ENCODE measurements around the gene MATN4.

The MATN4 gene

DNA sequence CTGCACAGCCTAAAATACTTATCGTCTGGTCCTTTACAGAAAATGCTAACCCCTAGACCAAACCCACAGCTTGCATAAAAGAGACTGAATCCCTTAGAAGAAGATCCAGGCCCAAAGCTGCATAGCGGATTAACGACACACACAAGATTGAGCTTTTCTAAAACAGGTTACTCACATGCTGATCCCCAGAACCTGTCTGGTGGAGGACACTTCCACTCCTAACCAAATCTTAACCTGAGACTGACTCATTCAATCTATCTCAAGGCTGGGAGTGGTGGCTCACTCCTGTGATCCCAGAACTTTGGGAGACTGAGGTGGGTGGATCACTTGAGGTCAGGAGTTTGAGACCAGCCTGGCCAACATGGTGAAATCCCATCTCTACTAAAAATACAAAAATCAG lies 50.9 kb downstream of the MATN4 start:
- in situ Hi-C loops (cut with HindIII; ENCODE audit: low sequenced_read_pairs) = no loop called here

DNA sequence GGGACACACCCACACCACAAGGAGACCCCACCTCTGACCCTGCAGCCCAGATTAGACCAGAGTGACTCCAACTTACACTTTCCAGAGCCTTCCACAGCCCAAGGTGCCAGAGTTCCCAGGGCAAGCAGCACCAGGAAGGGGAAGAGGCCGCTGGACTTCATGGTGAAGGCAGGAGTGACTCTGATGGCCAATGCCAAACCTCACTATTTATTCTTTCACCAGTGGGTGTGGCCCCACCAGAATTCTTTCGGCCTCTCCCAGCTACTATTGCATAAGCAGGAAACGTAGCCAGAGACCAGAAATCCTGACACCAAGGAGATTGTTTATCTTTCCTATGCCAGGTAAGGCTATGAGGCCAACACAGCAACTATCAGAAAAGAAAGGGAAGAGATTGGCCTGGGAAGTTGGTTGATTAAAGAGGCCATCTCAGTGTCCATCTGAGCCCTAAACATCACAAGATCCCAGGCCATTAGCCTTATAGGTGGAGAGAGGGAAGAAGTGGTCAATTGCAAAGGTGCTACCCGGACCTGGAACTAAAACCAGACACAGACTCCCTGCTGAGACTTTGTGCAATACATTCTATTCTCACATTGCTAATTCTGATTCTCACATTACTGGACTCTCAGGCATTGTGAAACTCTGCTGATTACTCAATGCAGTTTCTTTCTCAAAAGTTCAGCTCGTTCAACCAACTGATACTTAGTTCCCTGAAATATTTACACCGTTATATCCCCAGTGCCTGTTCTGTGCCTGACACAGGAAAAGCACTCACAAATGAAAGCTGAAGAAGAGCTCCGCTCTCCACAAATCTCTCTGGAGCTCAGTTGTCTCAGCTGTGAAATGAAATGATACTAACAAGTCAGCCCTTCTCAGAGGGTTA lies 53.5 kb downstream of the MATN4 start, which contains the start of gene SLPI:
TSS of gene SLPI (minus strand) at position 182 of the 880 bp plus-strand sequence. CDS start at position 161, 21 bp downstream.
- in situ Hi-C loops (cut with HindIII; ENCODE audit: low sequenced_read_pairs) = no loop called here

DNA sequence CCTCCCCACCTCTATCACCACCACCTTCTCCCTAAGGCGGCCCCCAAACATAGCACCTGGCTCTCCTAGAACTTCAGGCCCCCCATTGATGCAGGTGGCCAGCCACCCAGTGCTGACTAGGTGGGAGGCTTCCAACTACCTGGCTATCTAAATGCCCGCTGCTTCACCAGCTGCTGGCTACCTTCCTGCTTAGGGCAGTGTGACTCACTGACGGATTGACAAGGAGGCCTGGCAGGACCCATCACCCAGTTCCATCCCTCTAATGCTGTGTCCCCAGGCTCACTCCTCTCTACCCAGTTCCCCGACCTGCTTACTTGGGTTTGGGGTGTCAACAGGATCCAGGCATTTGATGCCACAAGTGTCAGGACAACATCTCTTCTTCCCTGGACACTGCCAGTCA lies 54.8 kb downstream of the MATN4 start:
- in situ Hi-C loops (cut with HindIII; ENCODE audit: low sequenced_read_pairs) = no loop called here

DNA sequence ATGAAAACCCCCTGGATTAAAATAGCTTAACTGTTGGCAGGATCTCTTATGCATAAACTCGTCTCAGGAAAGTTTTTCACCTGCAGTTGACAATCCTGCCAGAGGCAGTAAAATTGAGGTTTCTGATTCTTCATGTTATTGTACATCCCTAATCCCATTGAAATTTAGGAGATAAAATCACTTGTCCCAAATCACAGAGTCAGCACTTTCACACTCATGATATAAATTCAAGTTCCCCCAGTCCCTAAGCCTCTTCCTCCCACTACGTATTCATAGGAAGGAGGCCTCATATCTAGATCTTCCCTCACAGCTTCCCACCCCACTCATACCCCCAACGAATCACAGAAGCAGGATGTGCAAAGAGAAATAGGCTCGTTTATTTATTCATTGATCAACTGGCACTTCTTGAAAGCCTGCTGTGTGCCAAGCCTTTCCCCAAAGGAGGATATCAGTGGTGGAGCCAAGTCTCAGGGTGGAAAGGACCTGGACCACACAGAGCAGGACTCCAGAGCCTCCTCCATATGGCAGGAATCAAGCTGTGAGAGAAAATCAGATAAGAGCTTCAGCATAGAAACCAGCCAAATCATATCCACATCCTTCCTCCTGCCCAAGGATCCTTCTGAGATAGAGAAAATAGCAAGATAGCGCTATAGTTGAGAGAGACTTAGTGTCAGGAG lies 56.1 kb downstream of the MATN4 start:
- in situ Hi-C loops (cut with HindIII; ENCODE audit: low sequenced_read_pairs) = no loop called here

DNA sequence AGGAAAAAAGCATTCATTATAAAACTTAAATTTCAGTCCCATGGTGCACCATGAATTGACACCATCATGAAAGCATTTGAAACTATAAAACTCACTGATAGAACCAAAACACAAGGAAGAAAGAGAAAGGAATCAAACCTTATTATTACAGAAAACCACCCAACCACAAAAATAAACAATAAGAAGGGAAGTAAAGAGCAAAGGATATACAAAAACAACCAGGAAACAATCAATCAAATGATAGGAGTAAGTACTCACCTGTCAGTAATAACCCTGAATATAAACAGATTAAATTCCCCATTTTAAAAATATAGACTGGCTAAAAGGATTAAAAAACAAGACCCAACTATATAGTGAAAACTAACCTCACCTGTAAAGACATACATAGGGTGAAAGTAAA lies 59.5 kb downstream of the MATN4 start:
- in situ Hi-C loops (cut with HindIII; ENCODE audit: low sequenced_read_pairs) = no loop called here

DNA sequence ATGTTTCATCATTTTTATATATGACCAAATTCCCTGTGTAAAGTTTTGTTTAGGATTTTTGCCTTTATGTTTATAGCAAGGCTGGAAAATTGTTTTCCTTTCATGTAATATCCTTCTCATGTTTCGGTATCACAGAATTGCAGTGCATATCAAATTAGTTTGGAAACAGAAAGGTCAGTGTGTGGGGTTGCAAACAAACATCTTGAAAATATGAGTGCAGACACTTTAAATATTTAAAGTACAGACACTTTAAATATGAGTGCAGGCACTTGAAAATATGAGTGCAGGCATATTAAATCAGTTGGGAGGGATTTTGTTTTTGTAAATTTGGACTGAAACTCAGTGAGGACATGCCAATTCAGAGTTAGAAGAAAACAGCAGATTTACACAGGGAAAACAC lies 60.2 kb downstream of the MATN4 start:
- in situ Hi-C loops (cut with HindIII; ENCODE audit: low sequenced_read_pairs) = no loop called here

DNA sequence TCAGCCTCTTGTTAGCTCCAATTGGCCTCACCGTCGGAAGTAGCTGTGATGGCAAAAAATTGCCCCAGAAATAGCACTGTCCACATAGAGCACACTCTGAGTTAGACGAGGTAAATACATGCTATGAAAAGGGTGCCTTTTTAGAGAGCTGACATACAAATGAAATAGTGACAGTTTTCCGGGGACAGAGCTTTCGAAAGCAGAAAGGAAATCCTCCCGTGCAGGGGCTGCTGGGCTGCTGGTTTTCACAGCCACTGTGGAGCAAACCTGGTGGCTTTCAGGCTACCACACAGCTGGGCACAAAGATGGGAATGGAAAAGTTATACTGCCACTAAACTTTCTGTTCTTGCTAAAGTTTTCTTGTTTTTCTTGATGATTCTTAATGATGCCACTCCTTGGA lies 62.0 kb downstream of the MATN4 start:
- in situ Hi-C loops (cut with HindIII; ENCODE audit: low sequenced_read_pairs) = no loop called here
